Peyer's patch (tissue), 4 donors: ENCODE measurements around the gene CNTN4. TPM values are rescaled to one million over a fixed set of nuclear protein-coding genes. Genes with fewer than 3 reads are reported as not detected.

Experiments used
- DNase-seq, 3 donors: peaks; one replicate each; pipeline ENCODE4 v3.0.0-alpha.2; 2017 to 2019
- H3K27ac ChIP-seq, 4 donors: fragments of 200-600 bp; sonication (generic); one replicate each; pipeline ENCODE4 v1.5.1; 2016 to 2019
- H3K27me3 ChIP-seq, 2 donors: fragments of 200-600 bp; sonication (generic); one replicate each; pipeline ENCODE4 v1.5.1; 2019
- H3K36me3 ChIP-seq, 3 donors: fragments of 200-600 bp; sonication (generic); one replicate each; pipeline ENCODE4 v1.5.1; 2016 to 2019
- H3K4me1 ChIP-seq, 4 donors: fragments of 200-600 bp; sonication (generic); one replicate each; pipeline ENCODE4 v1.5.1; 2016 to 2019
- H3K4me3 ChIP-seq, 4 donors: fragments of 200-600 bp; sonication (generic); 1 replicate in 3 of 4; 2 replicates in 1 of 4; pipeline ENCODE4 v1.5.1; 2016 to 2019; ENCODE audit warnings: mild to moderate bottlenecking in 1 of 4
- H3K9me3 ChIP-seq, 4 donors: fragments of 200-600 bp; sonication (generic); one replicate each; pipeline ENCODE4 v1.5.1; 2016 to 2019; ENCODE audit warnings: mild to moderate bottlenecking in 1 of 4
- CTCF ChIP-seq, 6 experiments: fragments of 450-650 bp in 4 of 6; fragments of 200-600 bp in 2 of 6; sonication (generic) in 1 of 6; IDR thresholded peaks; one replicate each; pipeline ENCODE4 v1.5.1; 2017 to 2019; ENCODE audit warnings: antibody characterized with exemption in 6 of 6, mild to moderate bottlenecking in 3 of 6, moderate library complexity in 1 of 6
- POLR2A ChIP-seq, 2 donors: fragments of 450-650 bp; IDR thresholded peaks; one replicate each; pipeline ENCODE4 v1.5.1; 2017; ENCODE audit warnings: antibody characterized with exemption in 2 of 2, mild to moderate bottlenecking in 2 of 2, moderate library complexity in 2 of 2
- total RNA-seq, 4 donors: library from RNA; depleted of rRNA; stranded (reverse); fragments of >200 nt; gene quantifications; one replicate each; pipeline ENCODE4 v1.1.0, GENCODE V29; 2016

The CNTN4 gene
- total RNA-seq, 4 donors from 2014 or later: 5.4 to 31.1 (median 19.9) TPM

- DNase-seq: no peak
- H3K4me1 ChIP-seq: no peaks in the 10 kb centered on the region
Measured at GRCh38 chr3:2446146-2446545, 347.5 kb downstream of the CNTN4 start.

GRCh38 chr3:2452249-2452648, 353.6 kb downstream of the CNTN4 start:
- H3K4me3 ChIP-seq: no peak overlapping the region

More at GRCh38 chr3:2446146-2446545, 347.5 kb downstream of the CNTN4 start:
- H3K36me3 ChIP-seq: no peaks in the 10 kb centered on the region
- TF ChIP-seq CTCF (IDR thresholded peaks at IDR 0.05): no peak
- H3K27me3 ChIP-seq: no peaks in the 10 kb centered on the region
- H3K27ac ChIP-seq: no peak overlapping the region
- H3K4me3 ChIP-seq: no peak overlapping the region
- no peaks in the 10 kb centered on the region for H3K9me3 ChIP-seq

GRCh38 chr3:2454865-2455264, 356.2 kb downstream of the CNTN4 start:
- Histone ChIP-seq H3K27me3 (no peaks in the 10 kb centered on the region), H3K27ac (no peak overlapping the region), H3K4me3 (no peak overlapping the region), H3K9me3 (no peaks in the 10 kb centered on the region), H3K36me3 (no peaks in the 10 kb centered on the region), H3K4me1 (no peaks in the 10 kb centered on the region)
- no peak for DNase-seq
- TF ChIP-seq POLR2A (IDR thresholded peaks at IDR 0.05) (no peak), CTCF (IDR thresholded peaks at IDR 0.05) (no peak)

More at GRCh38 chr3:2452249-2452648, 353.6 kb downstream of the CNTN4 start:
- Histone ChIP-seq H3K36me3 (no peaks in the 10 kb centered on the region), H3K27me3 (no peaks in the 10 kb centered on the region), H3K9me3 (no peaks in the 10 kb centered on the region), H3K27ac (no peak overlapping the region), H3K4me1 (no peaks in the 10 kb centered on the region)
- DNase-seq: no peak
- TF ChIP-seq POLR2A (IDR thresholded peaks at IDR 0.05) (no peak), CTCF (IDR thresholded peaks at IDR 0.05) (no peak)

GRCh38 chr3:2456788-2457187, 358.1 kb downstream of the CNTN4 start:
- no peak for TF ChIP-seq CTCF (IDR thresholded peaks at IDR 0.05)
- TF ChIP-seq POLR2A (IDR thresholded peaks at IDR 0.05): no peak
- no peak for DNase-seq

GRCh38 chr3:2458816-2459215, 360.1 kb downstream of the CNTN4 start:
- no peak overlapping the region for H3K4me3 ChIP-seq
- no peaks in the 10 kb centered on the region for H3K27me3 ChIP-seq
- no peak overlapping the region for H3K27ac ChIP-seq
- H3K36me3 ChIP-seq: no peaks in the 10 kb centered on the region
- no peaks in the 10 kb centered on the region for H3K4me1 ChIP-seq
- no peaks in the 10 kb centered on the region for H3K9me3 ChIP-seq
- DNase-seq: no peak
- no peak for TF ChIP-seq POLR2A (IDR thresholded peaks at IDR 0.05)
- TF ChIP-seq CTCF (IDR thresholded peaks at IDR 0.05): no peak

More at GRCh38 chr3:2456788-2457187, 358.1 kb downstream of the CNTN4 start:
- no peaks in the 10 kb centered on the region for H3K9me3 ChIP-seq
- H3K27me3 ChIP-seq: no peaks in the 10 kb centered on the region
- no peak overlapping the region for H3K27ac ChIP-seq
- H3K36me3 ChIP-seq: no peaks in the 10 kb centered on the region
- no peak overlapping the region for H3K4me3 ChIP-seq
- no peaks in the 10 kb centered on the region for H3K4me1 ChIP-seq

GRCh38 chr3:2465842-2466241, 367.2 kb downstream of the CNTN4 start:
- Histone ChIP-seq H3K4me1 (no peaks in the 10 kb centered on the region), H3K9me3 (no peaks in the 10 kb centered on the region), H3K4me3 (no peak overlapping the region), H3K36me3 (no peaks in the 10 kb centered on the region), H3K27me3 (no peaks in the 10 kb centered on the region), H3K27ac (no peak overlapping the region)
- no peak for DNase-seq
- TF ChIP-seq CTCF (IDR thresholded peaks at IDR 0.05) (no peak), POLR2A (IDR thresholded peaks at IDR 0.05) (no peak)
